Measurements from ENCODE around the gene DENND1A.

Gene DENND1A

GRCh38 chr9:123957168-123957721 lies 27.3 kb upstream of the DENND1A start:
- no peak overlapping the region for H3K4me3 ChIP-seq (ENCODE audit: low read depth, low read length)
- TF ChIP-seq CTCF (IDR thresholded peaks at IDR 0.05; ENCODE audit: low read depth, low read length) = no peak

GRCh38 chr9:123955637-123956036 lies 25.7 kb upstream of the DENND1A start:
- H3K4me3 ChIP-seq (ENCODE audit: low read depth, low read length) = no peak overlapping the region
- no peak for TF ChIP-seq CTCF (IDR thresholded peaks at IDR 0.05; ENCODE audit: low read depth, low read length)

- no peak overlapping the region for H3K4me3 ChIP-seq (ENCODE audit: low read depth, low read length)
- no peak for TF ChIP-seq CTCF (IDR thresholded peaks at IDR 0.05; ENCODE audit: low read depth, low read length)
Observed at GRCh38 chr9:123954518-123955280, 24.8 kb upstream of the DENND1A start.

GRCh38 chr9:123952641-123953495 lies 22.9 kb upstream of the DENND1A start:
- TF ChIP-seq CTCF (IDR thresholded peaks at IDR 0.05; ENCODE audit: low read depth, low read length) = no peak
- H3K4me3 ChIP-seq (ENCODE audit: low read depth, low read length) = no peak overlapping the region

- TF ChIP-seq CTCF (IDR thresholded peaks at IDR 0.05; ENCODE audit: low read depth, low read length) = no peak
- H3K4me3 ChIP-seq (ENCODE audit: low read depth, low read length) = no peak overlapping the region
Observed at GRCh38 chr9:123948286-123948685, 18.4 kb upstream of the DENND1A start.

GRCh38 chr9:123947326-123947725 lies 17.4 kb upstream of the DENND1A start:
- H3K4me3 ChIP-seq (ENCODE audit: low read depth, low read length) = no peak overlapping the region
- no peak for TF ChIP-seq CTCF (IDR thresholded peaks at IDR 0.05; ENCODE audit: low read depth, low read length)
